ENCODE data around the gene HAPLN1. TPM values are rescaled to one million over a fixed set of nuclear protein-coding genes. Genes with fewer than 3 reads are reported as not detected.
"Not testable (repeated sequence)": the region's sequence is repeated elsewhere in the genome, so short reads cannot be mapped to it uniquely, and the experiment has no call there.

HAPLN1 gene
- 1 to 10 TPM in 4 of 5 donors, under 1 TPM in 1; 0.88 to 3.2 (median 2.7) TPM for polyA plus RNA-seq (ENCODE audit: insufficient read depth in 1 of 5, insufficient read length in 5 of 5, low replicate concordance in 1 of 5)
- long read RNA-seq, donor 1 = 0 reads
- long read RNA-seq, donor 2, full-length matches to known transcripts = 2 of 2 reads
- long read RNA-seq, donor 2, partial matches to known transcripts = 0 of 2 reads
- long read RNA-seq, donor 2, other reads (novel, unspliced or antisense) = 0 of 2 reads
- long read RNA-seq, donor 3, full-length matches to known transcripts = 1 of 1 reads
- long read RNA-seq, donor 3, partial matches to known transcripts = 0 of 1 reads
- long read RNA-seq, donor 3, other reads (novel, unspliced or antisense) = 0 of 1 reads
- long read RNA-seq, donor 4, full-length matches to known transcripts = 1 of 1 reads
- long read RNA-seq, donor 4, partial matches to known transcripts = 0 of 1 reads
- long read RNA-seq, donor 4, other reads (novel, unspliced or antisense) = 0 of 1 reads
- long read RNA-seq, donor 5, full-length matches to known transcripts = 1 of 1 reads
- long read RNA-seq, donor 5, partial matches to known transcripts = 0 of 1 reads
- long read RNA-seq, donor 5, other reads (novel, unspliced or antisense) = 0 of 1 reads
- long read RNA-seq, donor 6, full-length matches to known transcripts = 1 of 1 reads
- long read RNA-seq, donor 6, partial matches to known transcripts = 0 of 1 reads
- long read RNA-seq, donor 6, other reads (novel, unspliced or antisense) = 0 of 1 reads
- long read RNA-seq, donor 7 = 0 reads
- long read RNA-seq, donor 8 = 0 reads

DNA sequence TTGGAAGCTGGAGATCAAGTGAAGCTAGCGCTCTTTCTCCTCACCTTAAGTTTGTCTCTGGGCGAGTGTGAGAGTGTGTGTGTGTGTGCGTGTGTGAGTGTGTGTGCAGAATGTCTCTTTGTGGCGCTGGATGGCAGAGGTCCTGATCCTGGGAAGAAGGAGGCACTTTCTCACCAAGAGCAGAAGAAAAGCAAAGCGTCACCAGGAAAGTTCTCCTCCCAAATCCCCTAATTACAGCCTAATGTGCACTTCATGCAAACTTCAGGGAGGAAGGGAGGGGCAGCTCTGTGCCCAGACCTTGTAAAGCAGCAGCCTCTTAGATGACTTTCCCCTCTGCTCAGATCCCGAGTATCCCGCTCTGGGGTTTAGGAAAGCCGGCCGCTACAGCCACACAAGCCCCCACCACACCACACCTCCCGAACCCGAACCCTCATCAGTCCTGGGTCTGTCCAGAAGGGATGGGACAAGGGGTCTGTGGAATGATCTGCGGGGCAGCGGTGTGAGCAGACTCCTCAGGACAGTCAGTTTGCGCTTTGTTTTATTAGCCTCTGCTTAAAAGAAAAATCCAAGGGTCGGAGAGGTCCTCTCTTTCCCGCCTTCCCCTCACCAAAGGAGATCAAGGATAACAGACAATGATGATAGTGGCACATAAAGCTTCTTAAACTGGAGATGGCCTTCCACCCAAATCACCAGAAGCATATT lies at the start of gene HAPLN1:
TSS of gene HAPLN1 (minus strand) at position 20 of the 702 bp plus-strand sequence. CDS start 47,332 bp downstream, outside the sequence.
- peak; percentile 14 to 23 for DNase-seq

DNA sequence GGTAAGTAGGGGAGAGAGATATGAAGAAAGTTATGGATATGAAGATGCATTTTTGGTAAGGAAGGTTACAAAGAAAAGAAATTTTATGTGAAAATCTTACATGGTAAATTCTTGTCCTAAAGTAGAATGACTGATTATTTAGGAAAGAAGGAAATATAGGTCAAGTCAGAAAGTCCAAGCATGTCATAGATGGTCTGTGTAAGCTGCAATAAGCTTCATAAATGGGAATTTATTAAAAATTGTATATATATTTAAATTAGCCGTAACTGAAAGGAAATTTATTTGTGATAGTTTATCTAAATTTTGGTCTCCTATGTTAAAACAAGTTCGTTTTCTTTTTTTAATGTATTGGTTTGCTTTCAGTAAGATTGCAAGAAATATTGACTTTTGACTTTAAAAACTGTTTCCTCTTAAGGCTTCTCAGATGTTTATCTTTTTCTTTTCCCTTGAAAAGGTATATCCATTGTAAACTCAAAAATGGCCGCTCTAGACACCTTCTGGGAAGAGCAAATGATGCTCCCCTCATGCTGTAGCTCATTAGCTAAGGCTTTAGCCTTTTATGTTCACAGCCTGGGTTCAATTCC lies 46.8 kb upstream of the HAPLN1 start:
- DNase-seq = no peak

DNA sequence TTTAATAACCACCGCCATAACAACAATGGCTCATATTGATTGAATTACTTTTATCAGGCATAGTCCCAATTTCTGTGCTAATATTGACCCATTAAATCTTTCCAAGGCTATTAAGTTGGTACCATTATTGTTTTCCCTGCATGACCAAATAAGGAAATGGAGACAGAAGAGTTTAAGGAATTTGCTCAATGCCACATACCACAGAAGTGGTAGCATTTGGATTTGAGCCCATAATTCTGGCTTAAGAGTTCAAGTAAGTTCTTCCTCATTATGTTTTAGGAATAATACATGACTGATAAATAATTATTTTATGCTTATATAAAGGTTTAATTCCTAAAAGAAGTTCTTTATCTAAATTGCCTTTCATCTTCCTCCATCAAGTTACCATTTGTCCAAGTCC lies 43.4 kb upstream of the HAPLN1 start:
- DNase-seq = no peak

DNA sequence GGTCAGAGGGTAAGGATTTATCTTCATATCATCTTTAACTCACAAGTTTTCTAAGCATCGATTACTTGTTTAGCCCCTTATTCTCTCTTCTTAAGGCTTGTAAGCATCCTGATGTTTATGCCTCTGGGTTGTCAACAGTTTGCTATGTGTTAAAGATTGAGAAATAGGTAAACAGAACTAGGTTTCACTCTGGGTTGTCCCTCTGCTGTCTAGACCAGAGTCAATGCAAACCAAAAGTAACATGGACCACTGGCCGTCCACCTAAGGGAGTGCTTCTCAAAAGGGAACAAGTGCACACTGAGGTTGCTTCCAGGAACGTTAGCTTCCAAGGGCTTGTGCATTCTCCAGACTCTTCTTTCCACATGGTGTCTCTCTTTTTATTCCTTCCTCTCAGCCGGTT lies 39.9 kb upstream of the HAPLN1 start:
- no peak for DNase-seq

DNA sequence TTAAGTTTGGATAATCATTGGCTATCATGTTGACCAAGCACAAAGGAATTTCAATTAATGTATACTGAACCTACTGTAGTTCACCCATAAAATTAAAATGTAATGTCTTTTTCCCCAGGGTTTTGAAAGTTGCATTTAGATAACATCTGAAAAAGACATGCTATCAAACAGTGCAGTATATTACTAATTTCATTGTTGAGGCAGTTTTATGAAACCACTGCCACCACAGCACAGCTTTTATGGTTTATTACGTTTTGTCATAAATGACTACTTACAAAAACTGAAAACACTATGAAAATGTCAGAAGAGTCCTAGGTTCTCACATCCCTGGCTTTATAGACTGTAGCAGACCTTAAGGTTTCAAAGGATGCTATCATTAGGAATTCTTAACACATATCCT lies 32.0 kb upstream of the HAPLN1 start:
- DNase-seq = no peak

DNA sequence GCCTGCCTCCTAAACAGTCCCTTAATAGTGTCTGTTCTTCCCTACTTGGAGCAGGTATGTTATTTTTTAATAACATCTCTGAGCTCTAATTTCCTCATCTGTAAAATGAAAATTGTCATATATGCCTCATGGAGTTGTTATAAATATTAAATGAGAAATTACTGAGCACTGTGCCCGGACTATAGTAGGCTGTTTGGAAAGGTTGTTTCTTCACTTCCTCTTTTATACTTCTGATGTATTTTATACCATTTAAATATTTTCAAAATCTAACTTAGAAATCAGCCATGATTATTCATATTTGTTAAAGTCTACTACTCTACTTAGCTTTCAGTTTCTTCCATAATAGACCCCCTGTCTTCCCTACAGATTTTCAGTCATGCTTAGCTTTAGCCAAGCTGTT lies 30.5 kb upstream of the HAPLN1 start:
- no peak for DNase-seq

DNA sequence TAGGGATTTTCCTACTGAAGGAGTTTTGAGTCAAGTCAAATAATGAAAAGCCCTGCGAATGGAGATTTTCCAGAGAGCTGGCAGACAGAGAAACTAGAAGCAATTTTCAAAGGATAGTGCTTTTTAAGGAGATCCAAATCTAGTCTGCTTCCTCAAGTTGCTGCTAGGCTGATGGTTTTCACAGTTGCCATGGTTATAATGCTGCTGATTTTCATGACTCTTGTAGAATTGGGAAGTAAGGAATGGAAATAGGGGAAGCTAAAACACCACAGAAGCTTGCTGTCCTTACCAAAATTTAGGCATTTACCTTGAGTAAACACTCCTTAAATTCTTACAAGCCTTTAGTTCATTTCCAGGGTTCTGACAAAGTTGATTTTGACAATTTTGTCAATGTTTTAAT lies 30.1 kb upstream of the HAPLN1 start:
- DNase-seq = no peak

DNA sequence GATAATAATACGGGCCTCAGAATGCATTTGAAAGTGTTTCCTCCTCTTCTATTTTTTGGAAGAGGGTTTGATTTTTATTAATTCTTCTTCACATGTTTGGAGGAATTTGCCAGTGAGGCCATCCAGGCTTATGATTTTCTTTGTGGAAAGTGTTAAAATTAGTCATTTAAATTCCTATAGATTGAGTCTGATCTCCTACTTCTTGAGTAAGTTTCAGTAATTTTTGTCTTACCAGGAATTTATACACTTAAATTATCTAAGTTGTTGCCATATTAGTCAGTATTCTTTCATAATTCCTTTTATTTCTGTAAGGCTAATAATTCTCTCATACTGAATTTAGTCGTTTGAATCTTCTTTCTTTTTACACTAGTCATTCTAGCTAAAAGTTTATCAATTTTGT lies 25.2 kb upstream of the HAPLN1 start:
- no peak for DNase-seq

DNA sequence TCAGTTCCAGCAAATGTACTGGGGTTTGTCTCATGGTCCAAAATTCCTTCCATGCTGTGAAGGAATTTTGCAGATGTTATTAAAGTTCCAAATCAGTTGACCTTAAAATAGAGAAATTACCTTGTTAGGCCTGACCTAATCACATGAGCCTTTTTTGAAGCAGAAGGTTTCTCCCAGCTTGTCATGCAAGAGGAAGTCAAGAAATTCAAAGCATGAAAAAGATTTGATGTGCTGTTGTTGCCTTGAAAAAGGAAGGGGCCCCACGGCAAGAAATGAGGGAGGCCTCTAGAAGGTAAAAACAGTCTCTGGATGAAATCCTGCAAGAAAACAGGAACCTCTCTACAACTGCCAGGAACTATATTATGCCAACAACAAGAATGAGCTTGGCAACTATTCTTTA lies 24.2 kb upstream of the HAPLN1 start:
- no peak for DNase-seq

DNA sequence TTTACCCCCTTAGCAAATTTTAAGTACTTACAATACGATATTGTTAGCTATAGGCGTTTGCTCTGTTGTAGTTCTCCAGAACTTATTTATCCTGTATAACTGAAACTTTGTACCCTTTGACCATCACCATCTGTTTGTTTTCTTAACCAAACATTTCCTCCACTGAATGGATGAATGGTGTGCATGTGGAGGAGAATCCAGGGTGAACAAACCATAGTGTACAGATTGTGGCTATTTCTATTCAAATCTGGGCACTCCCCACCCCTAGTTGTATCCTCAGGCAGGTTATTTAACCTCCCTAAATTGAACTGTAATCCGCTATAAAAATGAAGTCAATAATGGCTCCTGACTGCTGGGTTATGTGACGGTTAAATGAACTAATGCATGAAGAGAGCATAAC lies 21.4 kb upstream of the HAPLN1 start:
- DNase-seq = no peak

DNA sequence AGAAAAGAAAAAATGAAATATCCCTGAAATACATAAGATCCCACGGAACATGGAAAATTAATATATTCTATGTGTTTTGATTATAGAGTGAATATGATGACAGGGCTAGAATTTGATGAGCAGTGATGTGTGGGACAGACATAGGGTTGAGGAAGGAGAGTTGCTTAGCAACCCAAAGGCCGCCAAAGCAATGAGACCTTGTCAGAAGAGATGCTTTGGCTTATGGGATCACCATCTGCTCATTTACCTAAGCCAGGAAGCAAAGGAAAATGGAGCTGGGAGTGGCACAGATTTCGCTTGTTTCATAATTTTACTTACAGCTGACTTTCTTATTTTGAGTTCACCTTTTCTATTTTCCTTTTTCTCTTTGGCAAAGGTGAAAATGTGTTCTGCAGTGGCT lies 20.9 kb upstream of the HAPLN1 start:
- DNase-seq = no peak

DNA sequence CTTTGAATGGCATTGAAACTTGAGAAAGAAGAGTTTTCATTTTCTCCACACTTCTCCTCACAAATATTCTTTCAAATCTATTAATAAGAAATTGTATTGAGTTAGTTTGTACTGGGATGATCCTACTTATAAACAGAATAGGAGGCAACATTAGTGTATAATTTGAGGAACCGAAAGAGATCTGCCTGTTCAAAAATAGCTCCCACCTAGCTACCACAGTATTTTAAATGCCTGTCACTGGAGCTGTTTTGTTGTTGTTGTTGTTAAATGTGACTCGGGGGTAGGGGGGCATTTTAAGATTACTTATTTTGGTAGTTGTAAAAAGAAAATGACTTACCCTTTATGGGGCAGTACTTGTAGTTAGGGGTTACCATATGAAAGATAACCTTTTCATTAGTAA lies 20.1 kb upstream of the HAPLN1 start:
- DNase-seq = no peak

DNA sequence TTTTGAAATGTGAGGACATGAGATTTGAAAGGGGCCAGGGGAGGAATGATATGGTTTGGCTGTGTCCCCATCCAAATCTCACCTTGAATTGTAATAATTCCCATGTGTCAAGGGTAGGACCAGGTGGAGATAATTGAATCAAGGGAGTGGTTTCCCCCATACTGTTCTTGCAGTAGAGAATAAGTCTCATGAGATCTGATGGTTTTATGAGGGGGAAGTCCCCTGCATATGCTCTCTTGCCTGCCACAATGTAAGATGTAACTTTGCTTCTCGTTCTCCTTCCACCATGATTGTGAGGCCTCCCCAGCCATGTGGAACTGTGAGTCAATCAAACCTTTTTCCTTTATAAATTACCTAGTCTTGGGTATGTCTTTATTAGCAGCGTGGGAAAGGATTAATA lies 15.5 kb upstream of the HAPLN1 start:
- not testable (repeated sequence) for DNase-seq

DNA sequence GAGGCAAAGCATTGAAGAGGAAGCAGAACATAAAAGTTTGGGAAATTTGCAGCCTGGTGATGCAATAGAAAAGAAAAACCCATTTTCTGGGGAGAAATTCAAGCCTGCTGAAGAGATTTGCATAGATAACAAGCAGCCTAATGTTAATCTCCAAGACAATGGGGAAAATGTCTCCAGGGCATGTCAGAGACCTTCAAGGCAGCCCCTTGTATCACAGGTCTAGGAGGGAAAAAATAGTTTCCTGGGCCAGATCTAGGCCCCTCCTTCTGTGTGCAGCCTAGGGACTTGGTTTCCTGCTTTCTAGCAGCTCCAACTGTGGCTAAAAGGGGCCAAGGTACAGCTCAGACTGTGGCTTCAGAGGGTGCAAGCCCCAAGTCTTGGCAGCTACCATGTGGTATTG lies 14.4 kb upstream of the HAPLN1 start:
- not testable (repeated sequence) for DNase-seq

DNA sequence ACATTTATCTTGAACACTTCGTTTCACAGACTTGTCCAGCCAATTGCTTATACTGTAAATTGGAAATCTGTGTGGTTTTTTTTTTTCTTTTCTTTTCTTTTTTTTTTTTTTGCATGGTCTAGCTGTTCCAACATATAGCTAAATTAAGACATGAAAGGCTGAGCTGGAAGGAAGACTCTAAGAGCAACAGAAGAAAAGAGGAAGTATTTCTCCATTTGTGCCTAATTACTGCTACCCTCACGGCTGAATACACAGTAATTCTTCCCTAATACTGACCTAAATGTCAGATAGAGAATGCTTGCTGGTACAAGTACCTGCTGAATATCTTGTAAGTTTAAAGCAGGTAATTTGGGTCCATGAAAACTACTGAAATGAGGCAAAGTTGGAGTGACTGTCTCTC lies 11.0 kb upstream of the HAPLN1 start:
- DNase-seq = no peak

DNA sequence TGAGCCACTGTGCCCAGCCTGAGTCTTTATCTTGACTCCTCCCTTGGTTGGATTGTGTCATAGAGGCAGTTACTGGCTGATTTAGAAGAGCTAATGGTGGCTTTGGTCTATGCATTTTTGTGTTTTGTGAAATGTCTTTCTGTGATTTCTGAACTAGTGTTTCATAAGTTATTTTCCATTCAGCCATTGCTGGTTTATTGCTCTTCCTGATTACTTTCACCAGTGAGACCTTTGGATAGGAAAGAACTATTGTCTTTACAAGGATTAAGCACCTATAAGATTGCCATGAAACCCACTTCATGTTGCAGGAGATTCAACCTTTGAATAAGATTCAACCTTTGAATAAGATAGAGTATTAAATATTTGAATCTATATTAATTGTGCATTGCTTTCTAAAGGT lies 8.7 kb upstream of the HAPLN1 start:
- no peak for DNase-seq

DNA sequence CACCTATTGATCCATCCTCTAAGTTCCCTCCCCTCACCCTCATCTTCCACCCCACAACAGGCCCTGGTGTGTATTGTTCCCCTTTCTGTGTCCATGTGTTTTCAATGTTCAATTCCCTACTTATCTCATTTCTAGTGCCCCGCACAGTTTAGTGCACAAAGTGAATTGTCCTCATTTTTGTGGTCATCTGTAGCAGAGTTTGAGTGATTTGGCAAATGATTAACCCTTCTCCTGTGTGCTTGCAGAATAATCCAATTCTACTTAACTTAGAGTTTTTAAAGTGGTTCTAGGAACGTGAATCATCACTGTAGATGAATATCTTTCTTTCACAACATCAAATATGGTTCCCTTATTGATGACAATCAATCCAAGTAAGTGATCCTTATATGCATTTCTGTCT lies 6.3 kb upstream of the HAPLN1 start:
- DNase-seq = no peak

DNA sequence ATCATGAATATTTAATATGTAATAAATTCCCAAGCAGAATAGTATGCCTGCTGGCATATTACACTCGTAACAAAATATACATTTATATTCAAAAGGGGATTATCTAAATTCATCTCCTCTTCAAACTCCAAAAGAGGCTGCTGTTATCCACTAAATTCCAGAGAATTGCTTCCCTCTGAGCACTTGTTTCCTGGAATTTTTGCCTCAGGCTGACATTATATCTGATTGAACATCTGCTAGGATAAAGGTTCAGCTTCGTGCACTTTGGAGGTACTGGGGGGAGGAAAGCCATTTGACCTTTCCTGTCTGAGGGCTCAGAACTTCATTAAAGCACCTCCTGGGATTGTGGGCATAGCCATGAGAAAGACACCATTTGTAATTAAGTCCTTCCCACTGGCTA lies 4.3 kb upstream of the HAPLN1 start:
- no peak for DNase-seq

DNA sequence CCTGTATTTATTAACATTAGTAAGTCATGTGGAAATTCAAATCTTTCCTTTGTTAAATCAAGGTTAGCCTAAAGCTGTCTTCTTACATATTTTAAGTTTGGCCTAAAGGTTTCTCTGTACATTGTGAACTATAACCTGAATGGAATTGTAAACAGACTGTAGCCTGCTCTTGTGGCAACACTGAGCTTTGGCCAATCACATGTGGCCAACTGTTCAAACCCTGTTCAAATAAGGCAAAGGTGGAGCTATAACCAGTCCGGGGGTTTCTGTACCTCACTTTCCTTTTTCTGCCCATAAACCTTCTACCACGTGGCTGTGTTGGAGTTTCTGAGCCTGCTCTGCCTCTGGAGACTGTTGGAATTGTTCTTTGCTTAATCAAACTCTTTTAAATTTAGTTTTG lies 3.3 kb upstream of the HAPLN1 start:
- DNase-seq = no peak

DNA sequence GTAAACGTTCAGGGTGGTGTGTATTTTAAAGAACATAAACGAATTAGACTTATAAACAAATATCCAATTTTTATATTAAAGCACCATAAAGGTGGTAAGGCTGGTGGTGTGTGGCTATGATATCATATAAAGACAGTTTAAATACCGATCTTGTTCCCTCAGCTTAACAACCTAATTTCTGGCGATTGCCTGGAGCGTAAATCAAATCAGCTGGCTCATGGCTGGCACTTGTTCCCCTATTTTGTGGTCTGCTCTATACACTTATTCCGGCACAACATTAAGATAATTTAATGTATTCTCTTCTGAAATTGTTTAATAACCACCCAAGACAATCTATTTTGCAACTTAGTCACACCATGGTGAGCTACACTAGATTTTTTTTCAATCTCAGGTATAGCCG lies 2.4 kb upstream of the HAPLN1 start:
- DNase-seq = no peak

DNA sequence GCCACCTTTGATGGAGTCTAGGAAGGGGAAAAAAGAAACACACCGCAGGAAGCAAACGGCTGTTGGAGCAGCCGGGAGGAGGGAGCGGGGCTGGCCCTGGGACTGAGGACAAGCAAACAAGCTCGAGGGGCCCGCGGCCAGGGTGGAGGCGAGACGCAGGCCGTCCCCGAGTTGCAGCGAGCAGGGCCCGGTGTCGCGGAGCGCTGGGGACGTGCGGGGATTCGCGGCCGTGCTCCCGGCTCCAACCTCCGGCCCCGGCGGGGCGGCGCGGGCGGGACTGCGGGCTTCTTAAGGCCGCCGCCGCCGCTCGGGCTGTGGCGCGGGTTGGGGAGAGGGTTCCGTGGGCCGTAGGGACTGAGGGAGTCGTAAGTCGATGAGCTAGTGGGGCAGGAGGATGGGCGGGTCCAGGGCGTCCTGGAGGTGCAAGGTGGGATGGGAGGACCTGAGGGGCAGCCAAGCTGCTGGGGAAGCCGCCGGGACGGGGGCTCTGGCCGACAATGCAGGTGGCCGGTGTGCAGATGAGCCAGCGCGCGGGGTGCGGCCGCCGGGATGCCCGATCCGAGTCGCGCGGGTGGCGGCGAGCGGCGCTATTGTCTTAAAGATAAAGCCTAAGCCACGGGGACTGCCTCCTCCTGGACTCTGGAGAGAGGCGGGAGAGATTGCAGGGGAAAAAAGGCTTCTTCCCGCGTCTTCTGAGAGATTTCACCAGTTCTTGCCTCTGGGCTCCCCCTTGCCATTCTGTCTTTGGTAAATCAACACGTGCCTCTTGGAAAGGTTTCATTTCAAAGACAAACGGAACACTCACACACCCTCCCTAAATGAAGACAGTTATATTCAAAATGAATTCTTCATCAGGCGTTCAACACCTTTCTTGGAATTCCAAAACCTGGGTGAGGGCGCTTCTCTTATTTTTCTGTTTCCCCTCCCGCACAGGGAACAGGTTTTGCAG lies 1.6 kb upstream of the HAPLN1 start:
- peak; percentile 67 for DNase-seq

Measured in right lung (tissue), 10 donors.